Measurements from ENCODE around the gene HYDIN. TPM values are rescaled to one million over a fixed set of nuclear protein-coding genes. Genes with fewer than 3 reads are reported as not detected.

The HYDIN gene
- total and polyA plus RNA-seq, 4 donors = 14.6 to 29.6 (median 16.2) TPM

Small RNAs within 50 kb of the gene (small RNA-seq; reads per million reads assigned to genes)
- not detected for gene RNU6ATAC25P (ENCODE audit: low replicate concordance)

Other genes with a start within 250 kb of the HYDIN start
- gene CMTR2, start 58.7 kb upstream of the HYDIN start, total RNA-seq = 10 to 100 TPM; 30.0 to 36.3 TPM
- gene CMTR2, start 58.7 kb upstream of the HYDIN start, polyA plus RNA-seq (ENCODE audit: insufficient read length in 2 of 2) = 10 to 100 TPM; 21.1 to 21.2 TPM
- 10 to 100 TPM; 16.6 to 42.2 TPM for gene CALB2, start 128.0 kb upstream of the HYDIN start, total RNA-seq
- 10 to 100 TPM; 39.1 to 44.1 TPM for gene CALB2, start 128.0 kb upstream of the HYDIN start, polyA plus RNA-seq (ENCODE audit: insufficient read length in 2 of 2)
- gene TLE7, start 211.3 kb upstream of the HYDIN start, total RNA-seq = not detected
- gene TLE7, start 211.3 kb upstream of the HYDIN start, polyA plus RNA-seq (ENCODE audit: insufficient read length in 2 of 2) = not detected
- gene ZNF23, start 231.5 kb upstream of the HYDIN start, total RNA-seq = 10 to 100 TPM; 14.5 to 17.6 TPM
- gene ZNF23, start 231.5 kb upstream of the HYDIN start, polyA plus RNA-seq (ENCODE audit: insufficient read length in 2 of 2) = 10 to 100 TPM; 23.6 to 28.9 TPM